GM23338 (cell line): Measurements from ENCODE around the gene SLC12A7. TPM values are rescaled to one million over a fixed set of nuclear protein-coding genes. Genes with fewer than 3 reads are reported as not detected.

Source experiments
- ATAC-seq: fragments of 200-7000 bp; cut with Tn5 transposase; 3 replicates; pipeline ENCODE4 v1.9.1; 2020
- DNase-seq: peaks from one replicate; pipeline ENCODE4 v3.0.0-alpha.2; 2015; ENCODE audit warnings: low spot score
- H2AFZ ChIP-seq: fragments of 200-600 bp; sonication (generic); 2 replicates; pipeline ENCODE4 v1.8.0; 2016; ENCODE audit warnings: antibody characterized with exemption, mild to moderate bottlenecking, moderate library complexity
- H3F3A ChIP-seq: fragments of 200-600 bp; sonication (generic); replicated peaks from 2 replicates; pipeline ENCODE4 v1.8.0; 2017; ENCODE audit warnings: antibody characterized with exemption, mixed run types, low read depth
- H3K27ac ChIP-seq: fragments of 200-600 bp; sonication (generic); 2 replicates; pipeline ENCODE4 v1.6.1; 2016; ENCODE audit warnings: low read depth
- H3K27me3 ChIP-seq: fragments of 200-600 bp; sonication (generic); 2 replicates; pipeline ENCODE4 v1.8.0; 2016; ENCODE audit warnings: mild to moderate bottlenecking, mixed run types, moderate library complexity; ENCODE audit not compliant: insufficient read depth
- H3K36me3 ChIP-seq: fragments of 200-600 bp; sonication (generic); 2 replicates; pipeline ENCODE4 v1.8.0; 2016; ENCODE audit warnings: mild to moderate bottlenecking; ENCODE audit not compliant: insufficient read depth
- H3K4me1 ChIP-seq: fragments of 200-600 bp; sonication (generic); 2 replicates; pipeline ENCODE4 v1.8.0; 2016; ENCODE audit warnings: mild to moderate bottlenecking, moderate library complexity; ENCODE audit not compliant: insufficient read depth
- H3K4me2 ChIP-seq: fragments of 200-600 bp; sonication (generic); 2 replicates; pipeline ENCODE4 v1.7.1; 2017; ENCODE audit warnings: mixed run types
- H3K4me3 ChIP-seq: fragments of 200-600 bp; sonication (generic); 2 replicates; pipeline ENCODE4 v1.6.1; 2016; ENCODE audit warnings: mixed run types
- H3K79me2 ChIP-seq: fragments of 200-600 bp; sonication (generic); replicated peaks from 2 replicates; pipeline ENCODE4 v1.8.0; 2017; ENCODE audit warnings: mild to moderate bottlenecking; ENCODE audit not compliant: insufficient read depth
- H3K9me2 ChIP-seq: fragments of 200-600 bp; sonication (generic); 2 replicates; pipeline ENCODE4 v1.8.0; 2017; ENCODE audit not compliant: insufficient read depth
- H4K20me1 ChIP-seq: fragments of 200-600 bp; sonication (generic); replicated peaks from 2 replicates; pipeline ENCODE4 v1.8.0; 2017; ENCODE audit warnings: mild to moderate bottlenecking; ENCODE audit not compliant: insufficient read depth
- H3K27ac Mint-ChIP-seq: 2 replicates; pipeline ENCODE4 v1.8.0; 2020; ENCODE audit warnings: inconsistent platforms, mild to moderate bottlenecking, moderate library complexity, mixed read lengths
- H3K27me3 Mint-ChIP-seq: 3 replicates; pipeline ENCODE4 v1.8.0; 2022; ENCODE audit warnings: low read depth, mild to moderate bottlenecking, moderate library complexity, mixed read lengths, inconsistent platforms; ENCODE audit not compliant: insufficient read depth, poor library complexity
- H3K36me3 Mint-ChIP-seq: 3 replicates; pipeline ENCODE4 v1.8.0; 2021; ENCODE audit warnings: low read depth, mild to moderate bottlenecking, inconsistent platforms, moderate library complexity, mixed read lengths
- H3K4me1 Mint-ChIP-seq: 3 replicates; pipeline ENCODE4 v1.8.0; 2020; ENCODE audit warnings: mild to moderate bottlenecking, inconsistent platforms, mixed read lengths
- H3K4me3 Mint-ChIP-seq: 3 replicates; pipeline ENCODE4 v1.8.0; 2021; ENCODE audit warnings: moderate library complexity, mild to moderate bottlenecking, inconsistent platforms, mixed read lengths
- H3K9me3 Mint-ChIP-seq: 3 replicates; pipeline ENCODE4 v1.8.0; 2020; ENCODE audit warnings: moderate library complexity, mild to moderate bottlenecking, inconsistent platforms, mixed read lengths
- CREB1 ChIP-seq: fragments of 250-450 bp; sonication (Bioruptor Pico); IDR thresholded peaks from 2 replicates; pipeline ENCODE4 v1.5.0; 2020; ENCODE audit warnings: low read depth, mild to moderate bottlenecking, moderate library complexity
- CTCF ChIP-seq, 2 experiments: fragments of 200-600 bp in 1 of 2; sonication (generic) in 1 of 2; conservative IDR thresholded peaks; 2 replicates each; pipeline versions ENCODE4 v1.5.1 to v1.6.1; 2016 to 2017; ENCODE audit warnings: antibody characterized with exemption in 2 of 2, low read depth in 2 of 2, mild to moderate bottlenecking in 2 of 2, moderate library complexity in 1 of 2
- ETS1 ChIP-seq: IDR thresholded peaks from 2 replicates; pipeline ENCODE4 v1.6.1; 2016; ENCODE audit warnings: antibody characterized with exemption
- EZH2 ChIP-seq: fragments of 200-600 bp; sonication (generic); IDR thresholded peaks from one replicate; pipeline ENCODE4 v1.8.0; 2017; ENCODE audit warnings: antibody characterized with exemption, mild to moderate bottlenecking, low read depth; ENCODE audit not compliant: unreplicated experiment
- EZH2phosphoT487 ChIP-seq: fragments of 200-600 bp; sonication (generic); IDR thresholded peaks from one replicate; pipeline ENCODE4 v1.8.1; 2018; ENCODE audit warnings: antibody characterized with exemption; ENCODE audit not compliant: unreplicated experiment
- JUNB ChIP-seq: IDR thresholded peaks from one replicate; pipeline ENCODE4 v1.6.1; 2016; ENCODE audit warnings: antibody characterized with exemption; ENCODE audit not compliant: unreplicated experiment
- NANOG ChIP-seq: IDR thresholded peaks from 2 replicates; pipeline ENCODE4 v1.6.1; 2016; ENCODE audit warnings: antibody characterized with exemption, borderline replicate concordance
- POLR2AphosphoS5 ChIP-seq: IDR thresholded peaks from 2 replicates; pipeline ENCODE4 v1.6.1; 2016; ENCODE audit warnings: antibody characterized with exemption, low read depth
- REST ChIP-seq: IDR thresholded peaks from one replicate; pipeline ENCODE4 v1.6.1; 2018; ENCODE audit warnings: antibody characterized with exemption; ENCODE audit not compliant: unreplicated experiment
- STAT1 ChIP-seq: IDR thresholded peaks from one replicate; pipeline ENCODE4 v1.6.1; 2016; ENCODE audit warnings: antibody characterized with exemption; ENCODE audit not compliant: unreplicated experiment
- ZNF114 ChIP-seq: fragments of 250-450 bp; sonication (Bioruptor Pico); IDR thresholded peaks from 2 replicates; pipeline ENCODE4 v1.5.0; 2020; ENCODE audit warnings: mild to moderate bottlenecking, moderate library complexity
- ZNF331 ChIP-seq: fragments of 250-450 bp; sonication (Bioruptor Pico); IDR thresholded peaks from 2 replicates; pipeline ENCODE4 v1.5.0; 2020; ENCODE audit warnings: low read depth, mild to moderate bottlenecking, moderate library complexity
- ZNF462 ChIP-seq: fragments of 250-450 bp; sonication (Bioruptor Pico); IDR thresholded peaks from 2 replicates; pipeline ENCODE4 v1.5.0; 2020; ENCODE audit warnings: mild to moderate bottlenecking, moderate library complexity
- polyA plus RNA-seq: library from polyadenylated mRNA; unstranded; fragments of >200 nt; fragmentation: Nextera tagmentation; extraction: Ambion mirVana; gene quantifications from 2 replicates; pipeline ENCODE4 v1.2.1, GENCODE V29; 2016
- total RNA-seq: library from RNA; depleted of rRNA; stranded (reverse); fragments of >200 nt; shearing (Covaris generic); gene quantifications from 2 replicates; pipeline ENCODE4 v1.2.3, GENCODE V29; 2014

Gene SLC12A7
- total and polyA plus RNA-seq, 2 experiments from 2014 or later = 7.4 to 32.2 TPM

- Histone ChIP-seq H3K4me2 (no peak overlapping the region), H3K36me3 (no peaks in the 10 kb centered on the region), H3K4me1 (no peaks in the 10 kb centered on the region), H2AFZ (no peak overlapping the region), H4K20me1 (0 out of 2 replicates have a peak, but pooled peaks cover 2% of the 10 kb centered on the region), H3K4me3 (no peak overlapping the region), H3K27ac (no peak overlapping the region), H3F3A (no peaks in the 10 kb centered on the region), H3K9me2 (no peaks in the 10 kb centered on the region), H3K27me3 (no peaks in the 10 kb centered on the region), H3K79me2 (0 out of 2 replicates have a peak, but pooled peaks cover under 1% of the 10 kb centered on the region)
- TF ChIP-seq POLR2AphosphoS5 = no peak
- no peak for TF ChIP-seq STAT1
- TF ChIP-seq ZNF462 (CRISPR knock-in tag) = no peak
- no peak for TF ChIP-seq CTCF (conservative IDR thresholded peaks at IDR 0.05; ENCODE audit: low read depth in 2 of 2)
- no peak for TF ChIP-seq NANOG
- no peak for TF ChIP-seq ZNF114 (CRISPR knock-in tag)
- no peak for TF ChIP-seq CREB1 (CRISPR knock-in tag)
- no peak for TF ChIP-seq JUNB
- no peak for TF ChIP-seq REST
- no peak for TF ChIP-seq EZH2phosphoT487
- TF ChIP-seq ETS1 = no peak
- no peak for TF ChIP-seq ZNF331
- no peak for TF ChIP-seq EZH2
- DNase-seq (no peak), ATAC-seq (no peak)
- no peak overlapping the region for H3K4me3 Mint-ChIP-seq
- peaks cover 8% of the 10 kb centered on the region for H3K27me3 Mint-ChIP-seq
- peaks cover 3% of the 10 kb centered on the region; the same call in 2 of the 3 replicates for H3K36me3 Mint-ChIP-seq
- H3K27ac Mint-ChIP-seq = peak overlapping the region; percentile 91
- H3K9me3 Mint-ChIP-seq = no peaks in the 10 kb centered on the region
- H3K4me1 Mint-ChIP-seq = no peaks in the 10 kb centered on the region
Observed at GRCh38 chr5:1073239-1074102, 38.4 kb downstream of the SLC12A7 start.
